Activated B cell treated with CpG ODN at 0.5 μM for 24 hours (primary cell): Measurements from ENCODE around the gene SOCS4. TPM values are rescaled to one million over a fixed set of nuclear protein-coding genes. Genes with fewer than 3 reads are reported as not detected.

Source experiments
- ATAC-seq: fragments of 200-7000 bp; cut with Tn5 transposase; one replicate; pipeline ENCODE4 v1.10.0; 2021; ENCODE audit warnings: low read depth, mild to moderate bottlenecking, moderate library complexity
- CTCF ChIA-PET: fragments of 350-600 bp; sonication (Branson Sonifier 250); formaldehyde crosslinking; loops from one replicate; lab custom pipeline; 2021; ENCODE audit warnings: antibody characterized with exemption; lab: Charles Lee
- POLR2A ChIA-PET: fragments of 350-600 bp; sonication (Branson Sonifier 250); formaldehyde crosslinking; loops from one replicate; lab custom pipeline; 2021; ENCODE audit warnings: antibody characterized with exemption; lab: Charles Lee
- DNase-seq: peaks from one replicate; pipeline ENCODE4 v3.0.0; 2022
- H3K27ac Mint-ChIP-seq: one replicate; pipeline ENCODE4 v1.8.0; 2020; ENCODE audit warnings: mixed read lengths
- H3K27me3 Mint-ChIP-seq: one replicate; pipeline ENCODE4 v1.8.0; 2021; ENCODE audit warnings: mixed read lengths
- H3K36me3 Mint-ChIP-seq: one replicate; pipeline ENCODE4 v1.8.0; 2021; ENCODE audit warnings: low read depth, mixed read lengths
- H3K4me1 Mint-ChIP-seq: one replicate; pipeline ENCODE4 v1.8.0; 2021; ENCODE audit warnings: mixed read lengths
- H3K4me3 Mint-ChIP-seq: one replicate; pipeline ENCODE4 v1.8.0; 2020; ENCODE audit warnings: mild to moderate bottlenecking, mixed read lengths
- H3K9me3 Mint-ChIP-seq: one replicate; pipeline ENCODE4 v1.8.0; 2020; ENCODE audit warnings: mixed read lengths
- CTCF ChIP-seq: fragments of 200-600 bp; IDR thresholded peaks from one replicate; pipeline ENCODE4 v1.8.0; 2022; ENCODE audit warnings: antibody characterized with exemption, mild to moderate bottlenecking
- intact Hi-C: fragments of 100-400 bp; cut with micrococcal nuclease; formaldehyde crosslinking; loops from one replicate; pipeline ENCODE4 v1.15.1; 2024
- total RNA-seq: library from RNA; stranded (reverse); gene quantifications from 2 replicates; pipeline ENCODE4 v1.2.3, GENCODE V29; 2022

Gene SOCS4
- total RNA-seq, 1 donor from 2014 or later: 30.3 TPM

GRCh38 chr14:55038708-55039107 lies 11.7 kb downstream of the SOCS4 start:
- no peak overlapping the region for H3K27ac Mint-ChIP-seq
- H3K9me3 Mint-ChIP-seq: peaks cover 5% of the 10 kb centered on the region
- ChIA-PET POLR2A (interaction anchor here (1.5 to 1.9 kb wide), 2 partner anchors 12 to 13 kb away, joined by 4 to 9 read pairs; partner anchors contain the start of genes MAPK1IP1L, SOCS4 and WDHD1), CTCF (interaction anchor here (1.6 kb wide), 1 partner anchor 12 kb away, joined by 4 read pairs; the partner anchor contains the start of gene MAPK1IP1L)
- H3K27me3 Mint-ChIP-seq: no peaks in the 10 kb centered on the region
- intact Hi-C loops: no loop called here
- DNase-seq (no peak), ATAC-seq (no peak)
- TF ChIP-seq CTCF: no peak
- peaks cover 5% of the 10 kb centered on the region for H3K4me1 Mint-ChIP-seq
- H3K4me3 Mint-ChIP-seq: no peak overlapping the region
- H3K36me3 Mint-ChIP-seq: peaks cover 56% of the 10 kb centered on the region

- ATAC-seq (no peak), DNase-seq (no peak)
- intact Hi-C loops: no loop called here
- CTCF ChIA-PET: no interaction called here
- Mint-ChIP-seq H3K9me3 (no peaks in the 10 kb centered on the region), H3K4me1 (peaks cover 11% of the 10 kb centered on the region), H3K27ac (no peak overlapping the region), H3K36me3 (peaks cover 34% of the 10 kb centered on the region), H3K27me3 (no peaks in the 10 kb centered on the region), H3K4me3 (no peak overlapping the region)
- POLR2A ChIA-PET: no interaction called here
- TF ChIP-seq CTCF: no peak
Observed at GRCh38 chr14:55043528-55043927, 16.5 kb downstream of the SOCS4 start.

- ChIA-PET CTCF (interaction anchor here (1.0 kb wide), 1 partner anchor 43 kb away, joined by 3 read pairs; no protein-coding TSS in a partner anchor), POLR2A (interaction anchor here (0.8 to 1.0 kb wide), 2 partner anchors 18 to 27 kb away, joined by 4 read pairs; partner anchors contain the start of genes SOCS4 and WDHD1)
- H3K4me1 Mint-ChIP-seq: peaks cover 11% of the 10 kb centered on the region
- ATAC-seq (no peak), DNase-seq (no peak)
- H3K36me3 Mint-ChIP-seq: peaks cover 20% of the 10 kb centered on the region
- H3K27me3 Mint-ChIP-seq: no peaks in the 10 kb centered on the region
- no peak overlapping the region for H3K4me3 Mint-ChIP-seq
- intact Hi-C loops: no loop called here
- TF ChIP-seq CTCF: no peak
- H3K27ac Mint-ChIP-seq: no peak overlapping the region
- H3K9me3 Mint-ChIP-seq: no peaks in the 10 kb centered on the region
Observed at GRCh38 chr14:55045087-55045486, 18.1 kb downstream of the SOCS4 start.

GRCh38 chr14:55047301-55048053 lies 20.4 kb downstream of the SOCS4 start:
- Mint-ChIP-seq H3K4me3 (no peak overlapping the region), H3K4me1 (peaks cover 22% of the 10 kb centered on the region), H3K27me3 (no peaks in the 10 kb centered on the region), H3K9me3 (no peaks in the 10 kb centered on the region), H3K36me3 (peaks cover 25% of the 10 kb centered on the region), H3K27ac (no peak overlapping the region)
- ChIA-PET CTCF (interaction anchor here (0.5 kb wide), 1 partner anchor 42 kb away, joined by 3 read pairs; no protein-coding TSS in a partner anchor), POLR2A (interaction anchor here (0.5 to 0.9 kb wide), 2 partner anchors 20 to 192 kb away, joined by 4 to 6 read pairs; partner anchors contain the start of genes SOCS4 and WDHD1)
- ATAC-seq: no peak
- intact Hi-C loops: no loop called here
- DNase-seq: no peak
- no peak for TF ChIP-seq CTCF

GRCh38 chr14:55048900-55049436 lies 21.9 kb downstream of the SOCS4 start:
- Mint-ChIP-seq H3K36me3 (peaks cover 26% of the 10 kb centered on the region), H3K9me3 (no peaks in the 10 kb centered on the region), H3K27ac (no peak overlapping the region), H3K4me3 (no peak overlapping the region), H3K4me1 (peaks cover 35% of the 10 kb centered on the region), H3K27me3 (no peaks in the 10 kb centered on the region)
- CTCF ChIA-PET: interaction anchor here (2.9 kb wide), 1 partner anchor 111 kb away, joined by 41 read pairs; no protein-coding TSS in a partner anchor
- intact Hi-C loops: no loop called here
- ATAC-seq (no peak), DNase-seq (no peak)
- POLR2A ChIA-PET: interaction anchor here (6.8 kb wide), 1 partner anchor 23 kb away, joined by 112 read pairs; no protein-coding TSS in a partner anchor
- TF ChIP-seq CTCF: no peak
